IMR-90 (cell line): Measurements from ENCODE around the gene FAM234A. TPM values are rescaled to one million over a fixed set of nuclear protein-coding genes. Genes with fewer than 3 reads are reported as not detected.

Experiments
- ATAC-seq: fragments of 200-7000 bp; cut with Tn5 transposase; 2 replicates; pipeline ENCODE4 v1.9.1; 2020; ENCODE audit warnings: low read depth, mild to moderate bottlenecking, moderate library complexity
- BruUV-seq: library from RNA; stranded (reverse); fragments of 400-500 nt; replicated peaks from 2 replicates; lab custom pipeline; 2021; lab: Mats Ljungman, UMichigan
- CTCF ChIA-PET: fragments of 300-600 bp; formaldehyde crosslinking; extraction: SDS; loops from one replicate; lab custom pipeline; 2021; ENCODE audit warnings: antibody characterized with exemption; lab: Yijun Ruan, JAX
- POLR2A ChIA-PET: fragments of 300-600 bp; sonication (Branson Sonifier 250); formaldehyde crosslinking; loops from one replicate; lab custom pipeline; 2022; ENCODE audit warnings: antibody characterized with exemption; ENCODE audit not compliant: unreplicated experiment; lab: Charles Lee
- DNase-seq: peaks from one replicate; pipeline ENCODE4 v3.0.0; 2013
- H2AFZ ChIP-seq: replicated peaks from 2 replicates; pipeline ENCODE3; 2013; ENCODE audit warnings: low read length, mild to moderate bottlenecking; ENCODE audit not compliant: poor library complexity
- H2AK5ac ChIP-seq: 2 replicates; pipeline ENCODE4 v1.6.1; 2013; ENCODE audit warnings: low read depth, low read length, inconsistent platforms
- H2AK9ac ChIP-seq: replicated peaks from 2 replicates; pipeline ENCODE3; 2013; ENCODE audit warnings: mild to moderate bottlenecking, low read depth, low read length, moderate library complexity; ENCODE audit not compliant: poor library complexity
- H2BK120ac ChIP-seq: 2 replicates; pipeline ENCODE4 v1.6.1; 2013; ENCODE audit warnings: low read depth, low read length, inconsistent platforms
- H2BK15ac ChIP-seq: 3 replicates; pipeline ENCODE4 v1.6.1; 2013; ENCODE audit warnings: low read depth, low read length, inconsistent platforms
- H2BK20ac ChIP-seq: 2 replicates; pipeline ENCODE4 v1.6.1; 2013; ENCODE audit warnings: low read depth, mild to moderate bottlenecking, inconsistent platforms, low read length, moderate library complexity
- H2BK5ac ChIP-seq: 2 replicates; pipeline ENCODE4 v1.6.1; 2013; ENCODE audit warnings: mild to moderate bottlenecking, low read depth, low read length, inconsistent platforms; ENCODE audit not compliant: poor library complexity, severe bottlenecking
- H3K14ac ChIP-seq: replicated peaks from 2 replicates; pipeline ENCODE4 v1.6.1; 2013; ENCODE audit warnings: low read depth, low read length, inconsistent platforms
- H3K18ac ChIP-seq: 2 replicates; pipeline ENCODE4 v1.6.1; 2013; ENCODE audit warnings: low read depth, low read length, control low read depth
- H3K23ac ChIP-seq: 2 replicates; pipeline ENCODE4 v1.6.1; 2013; ENCODE audit warnings: low read depth, low read length, inconsistent platforms
- H3K27ac ChIP-seq: 2 replicates; pipeline ENCODE4 v1.5.1; 2013; ENCODE audit warnings: mild to moderate bottlenecking, control low read depth, low read length; ENCODE audit not compliant: insufficient read depth
- H3K27me3 ChIP-seq: 2 replicates; pipeline ENCODE4 v1.6.1; 2013; ENCODE audit warnings: low read length; ENCODE audit not compliant: control insufficient read depth, insufficient read depth
- H3K36me3 ChIP-seq: 2 replicates; pipeline ENCODE4 v1.6.1; 2013; ENCODE audit warnings: low read length, mixed read lengths; ENCODE audit not compliant: control insufficient read depth, insufficient read depth
- H3K4ac ChIP-seq: 2 replicates; pipeline ENCODE4 v1.6.1; 2013; ENCODE audit warnings: low read depth, low read length, inconsistent platforms
- H3K4me1 ChIP-seq: 2 replicates; pipeline ENCODE4 v1.6.1; 2013; ENCODE audit warnings: low read length, mixed read lengths; ENCODE audit not compliant: control insufficient read depth, insufficient read depth
- H3K4me2 ChIP-seq: 2 replicates; pipeline ENCODE4 v1.6.1; 2013; ENCODE audit warnings: low read depth, mild to moderate bottlenecking, control low read depth, low read length, moderate library complexity
- H3K4me3 ChIP-seq: 2 replicates; pipeline ENCODE4 v1.5.1; 2013; ENCODE audit warnings: low read depth, mild to moderate bottlenecking, control low read depth, low read length, moderate library complexity; ENCODE audit not compliant: insufficient read depth
- H3K56ac ChIP-seq: 2 replicates; pipeline ENCODE4 v1.6.1; 2013; ENCODE audit warnings: low read length, inconsistent platforms; ENCODE audit not compliant: insufficient read depth; ENCODE audit errors: extremely low read depth
- H3K79me1 ChIP-seq, 2 experiments: 2 replicates each; pipeline ENCODE4 v1.6.1; 2013; ENCODE audit warnings: low read length in 2 of 2, inconsistent platforms in 1 of 2, low read depth in 1 of 2
- H3K9ac ChIP-seq: 2 replicates; pipeline ENCODE4 v1.6.1; 2013; ENCODE audit warnings: low read depth, low read length, control low read depth
- H3K9me1 ChIP-seq: 2 replicates; pipeline ENCODE4 v1.6.1; 2013; ENCODE audit warnings: low read length, inconsistent platforms; ENCODE audit not compliant: insufficient read depth
- H3K9me3 ChIP-seq: 2 replicates; pipeline ENCODE4 v1.6.1; 2013; ENCODE audit warnings: low read length; ENCODE audit not compliant: control insufficient read depth, insufficient read depth
- H4K20me1 ChIP-seq: 2 replicates; pipeline ENCODE4 v1.6.1; 2013; ENCODE audit warnings: low read length, inconsistent platforms; ENCODE audit not compliant: insufficient read depth
- H4K5ac ChIP-seq: 2 replicates; pipeline ENCODE4 v1.6.1; 2013; ENCODE audit warnings: mild to moderate bottlenecking, low read depth, low read length, control low read depth
- H4K8ac ChIP-seq, 2 experiments: 2 replicates each; pipeline ENCODE4 v1.6.1; 2013; ENCODE audit warnings: low read depth in 2 of 2, low read length in 2 of 2, control low read depth in 1 of 2, inconsistent platforms in 1 of 2
- H4K91ac ChIP-seq: 2 replicates; pipeline ENCODE4 v1.6.1; 2013; ENCODE audit warnings: low read depth, low read length, inconsistent platforms; ENCODE audit not compliant: insufficient read depth
- ELK1 ChIP-seq: fragments of 150-350 bp; IDR thresholded peaks from 2 replicates; pipeline ENCODE4 v1.6.1; 2016; ENCODE audit warnings: low read depth, mild to moderate bottlenecking, low read length, moderate library complexity, borderline replicate concordance
- WGBS, 2 experiments: methylation state at CpG; one replicate each; pipeline versions ENCODE4 v1.1.5 to v1.1.7; 2013; ENCODE audit warnings: missing lambda C conversion rate in 2 of 2; ENCODE audit not compliant: insufficient read length in 1 of 2; ENCODE audit errors: extremely low coverage in 2 of 2; 5-methylcytosine and 5-hydroxymethylcytosine counted together
- dilution Hi-C: fragments of 300-500 bp; cut with HindIII; formaldehyde crosslinking; loops from one replicate; pipeline ENCODE4 v1.14.3; 2018; ENCODE audit warnings: low sequenced_read_pairs; ENCODE audit not compliant: unreplicated experiment
- in situ Hi-C: fragments of 300-500 bp; cut with MboI; formaldehyde crosslinking; loops from 3 replicates; pipeline ENCODE4 v1.14.3; 2019; ENCODE audit warnings: low sequenced_read_pairs, inconsistent platforms, mixed read lengths
- intact Hi-C: fragments of 100-400 bp; cut with micrococcal nuclease; formaldehyde crosslinking; loops from 2 replicates; pipeline ENCODE4 v1.10.0; 2022
- polyA plus RNA-seq, 3 experiments: library from polyadenylated mRNA; depleted of rRNA; stranded (reverse); fragments of >200 nt; gene quantifications; 2 replicates each; pipeline ENCODE4 v1.2.3, GENCODE V29; 2012; ENCODE audit warnings: low replicate concordance in 1 of 3
- total RNA-seq: library from RNA; depleted of rRNA; stranded (reverse); fragments of >200 nt; gene quantifications from 2 replicates; pipeline ENCODE4 v1.2.3, GENCODE V29; 2012

Gene FAM234A
- total and polyA plus RNA-seq, 2 of the 4 experiments (the other 2 are of a cell fraction), result 30.3 to 64.2 TPM

DNA sequence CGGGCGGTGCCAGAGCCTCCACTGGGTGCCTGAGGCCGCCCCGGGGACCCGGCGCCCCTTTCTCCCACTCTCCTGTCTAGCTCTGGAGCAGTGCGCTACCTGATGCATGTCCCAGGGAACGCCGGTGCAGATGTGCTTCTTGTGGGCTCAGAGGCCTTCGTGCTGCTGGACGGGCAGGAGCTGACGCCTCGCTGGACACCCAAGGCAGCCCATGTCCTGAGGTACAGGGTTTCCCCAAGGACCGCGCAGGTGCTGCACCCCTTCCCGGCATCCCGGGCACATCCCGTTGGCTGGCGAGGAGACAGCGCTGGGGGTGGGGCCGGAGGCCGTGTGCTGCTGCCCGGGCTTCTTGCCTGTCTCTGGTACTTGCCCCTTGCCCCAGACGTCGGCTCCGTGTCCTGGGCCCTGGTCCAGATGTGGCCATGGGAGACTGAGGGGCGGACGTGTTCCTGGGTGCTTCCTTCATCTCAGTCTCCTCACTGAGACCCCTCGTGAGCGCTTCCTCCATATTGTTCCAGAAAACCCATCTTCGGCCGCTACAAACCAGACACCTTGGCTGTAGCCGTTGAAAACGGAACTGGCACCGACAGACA, 28.7 kb downstream of the FAM234A start:
- Histone ChIP-seq H3K36me3 (peaks cover 38% of the 10 kb centered on the region), H3K4me2 (no peak overlapping the region), H4K5ac (no peak overlapping the region), H3K9ac (no peak overlapping the region), H3K27ac (no peak overlapping the region), H2AFZ (no peak overlapping the region), H2AK5ac (no peak overlapping the region), H3K79me1 (no peaks in the 10 kb centered on the region), H3K4me3 (no peak overlapping the region), H2BK120ac (no peak overlapping the region), H2BK5ac (no peak overlapping the region), H3K23ac (no peak overlapping the region), H3K14ac (no peak overlapping the region), H3K27me3 (no peaks in the 10 kb centered on the region), H2AK9ac (no peak overlapping the region), H3K9me3 (no peaks in the 10 kb centered on the region), H4K20me1 (no peaks in the 10 kb centered on the region), H4K91ac (no peak overlapping the region), H2BK15ac (no peak overlapping the region), H4K8ac (no peak overlapping the region), H3K18ac (no peak overlapping the region), H3K56ac (no peak overlapping the region), H2BK20ac (no peak overlapping the region), H3K4ac (no peak overlapping the region), H3K9me1 (peaks cover 3% of the 10 kb centered on the region), H3K4me1 (no peaks in the 10 kb centered on the region)
- intact Hi-C loops (no loop called here), dilution Hi-C loops (no loop called here), in situ Hi-C loops (no loop called here)
- POLR2A ChIA-PET, result no interaction called here
- no TSS peak for BruUV-seq
- DNase-seq (no peak), ATAC-seq (no peak)
- CTCF ChIA-PET, result no interaction called here
- 97% methylated on average over 18 of the region's 35 CpGs; no CpG with 5 or more reads in 1 of the 2 experiments for WGBS, 2 experiments
- no peak for TF ChIP-seq ELK1
